DMS153 (cell line): ENCODE data around the gene BRWD1.

Source experiments
- DNase-seq: peaks from one replicate; lab custom pipeline; 2025; lab: John Stamatoyannopoulos, UW

BRWD1 gene

GRCh38 chr21:39327727-39328126 is 14.3 kb upstream of the BRWD1 start:
- DNase-seq: no peak

- DNase-seq: no peak
These were observed 13.3 kb upstream of the BRWD1 start for GRCh38 chr21:39326607-39327307.

- DNase-seq: no peak
These were observed 12.0 kb upstream of the BRWD1 start for GRCh38 chr21:39325458-39325857.

- DNase-seq: no peak
These were observed 8.0 kb upstream of the BRWD1 start for GRCh38 chr21:39321424-39321823.

GRCh38 chr21:39319814-39320332 is 6.4 kb upstream of the BRWD1 start:
- DNase-seq: no peak

DNA sequence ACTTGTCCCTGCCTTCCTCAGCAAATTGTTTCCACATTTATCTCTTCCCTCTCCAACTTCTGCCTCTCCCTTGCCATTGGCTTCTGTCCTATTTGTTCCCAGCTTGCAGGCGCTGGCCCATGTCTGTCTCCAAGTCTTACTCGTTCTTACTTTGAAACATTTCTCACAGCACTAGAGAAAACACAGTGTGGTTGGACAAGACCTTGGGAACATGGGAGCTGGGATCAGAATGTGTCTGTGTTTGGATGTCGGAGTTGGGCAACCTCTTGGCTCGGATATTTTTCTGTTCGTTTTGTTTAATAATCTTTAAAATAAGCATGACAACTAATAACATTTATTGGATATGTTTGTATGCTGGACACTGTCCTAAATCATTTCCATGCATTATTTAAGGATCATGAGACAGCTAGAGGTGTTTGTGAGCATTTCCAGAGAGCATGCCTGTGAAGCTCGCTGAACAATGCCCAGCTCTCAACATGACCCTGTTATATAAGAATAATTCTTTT is 5.9 kb upstream of the BRWD1 start:
- no peak for DNase-seq

GRCh38 chr21:39318091-39318959 is 4.9 kb upstream of the BRWD1 start:
- DNase-seq: no peak

- no peak for DNase-seq
These were observed 4.0 kb upstream of the BRWD1 start for GRCh38 chr21:39317134-39318090.

- DNase-seq: no peak
These were observed 3.3 kb upstream of the BRWD1 start for GRCh38 chr21:39316729-39317128.

GRCh38 chr21:39315603-39316445 is 2.4 kb upstream of the BRWD1 start:
- no peak for DNase-seq

- peak; percentile 6 for DNase-seq
These were observed 953 bp upstream of the BRWD1 start for GRCh38 chr21:39314143-39315027.

DNA sequence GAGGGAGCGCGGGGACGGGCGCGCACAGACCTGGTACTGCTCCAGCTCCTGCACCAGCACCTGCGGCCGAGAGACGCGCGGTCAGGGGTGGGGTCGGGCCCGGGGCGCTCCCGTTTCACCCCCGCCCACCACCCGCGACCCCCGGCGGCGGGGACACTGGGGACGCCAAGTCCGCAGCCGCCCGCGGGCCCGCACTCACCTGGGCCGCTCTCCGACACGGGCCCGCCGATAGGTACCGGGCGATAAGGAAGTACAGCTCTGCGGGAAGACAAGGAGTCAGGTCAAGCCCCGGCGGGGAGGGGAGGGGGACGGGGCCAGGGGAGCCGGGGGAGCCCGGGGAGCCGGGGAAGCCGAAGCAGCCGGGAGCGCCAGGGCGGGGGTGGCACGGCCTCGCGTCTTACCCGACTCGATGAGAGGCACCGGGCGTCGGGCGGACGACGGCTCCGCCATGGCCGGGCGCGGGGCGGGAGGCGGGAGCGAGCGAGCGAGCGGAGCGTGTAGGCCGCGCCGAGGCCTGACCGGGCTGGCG is 326 bp downstream of the BRWD1 start:
- DNase-seq: no peak

DNA sequence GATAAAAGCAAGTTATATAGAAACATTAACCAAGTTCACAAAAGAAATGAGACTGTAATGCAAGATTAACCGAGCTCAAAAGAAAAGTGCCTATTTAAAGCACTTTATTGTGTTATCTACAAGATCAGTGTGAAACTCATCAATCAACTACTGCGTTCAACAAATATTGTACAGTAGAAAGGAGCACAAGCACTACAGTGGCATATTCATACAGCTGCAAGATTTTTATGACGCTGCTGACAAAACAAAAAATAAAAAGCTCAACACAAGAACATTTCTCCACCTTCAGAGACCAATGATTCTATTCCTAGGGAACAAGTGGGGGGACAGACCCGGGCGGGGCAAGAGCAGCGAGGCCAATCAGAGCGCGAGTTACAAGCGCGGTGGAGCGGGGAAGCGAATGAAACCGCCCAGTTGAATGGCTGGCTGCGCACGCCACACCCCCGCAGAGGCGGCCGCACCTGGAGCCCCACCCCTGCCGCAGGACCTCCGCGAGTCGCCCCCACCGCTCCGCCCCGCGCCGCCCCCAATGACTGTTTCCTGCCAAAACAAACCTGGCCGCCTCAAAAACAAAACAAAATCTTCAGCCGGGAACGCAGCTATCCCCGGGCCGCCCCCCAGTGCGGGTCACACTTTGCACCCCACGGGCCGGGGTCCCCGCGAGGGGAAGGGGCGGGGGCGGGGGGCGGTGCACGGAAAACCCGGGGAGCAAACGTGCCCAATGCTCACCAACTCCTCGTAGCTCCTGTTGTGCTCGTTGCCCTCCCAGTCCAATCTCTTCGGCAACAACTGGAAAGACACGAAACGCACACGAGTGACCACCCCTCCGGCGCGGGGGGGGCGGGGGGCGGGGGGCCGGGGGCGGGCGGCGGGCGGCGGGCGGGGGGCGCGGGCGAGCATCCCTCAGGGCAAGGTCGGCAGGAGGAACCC is 1.1 kb downstream of the BRWD1 start:
- DNase-seq: peak; percentile 69

DNA sequence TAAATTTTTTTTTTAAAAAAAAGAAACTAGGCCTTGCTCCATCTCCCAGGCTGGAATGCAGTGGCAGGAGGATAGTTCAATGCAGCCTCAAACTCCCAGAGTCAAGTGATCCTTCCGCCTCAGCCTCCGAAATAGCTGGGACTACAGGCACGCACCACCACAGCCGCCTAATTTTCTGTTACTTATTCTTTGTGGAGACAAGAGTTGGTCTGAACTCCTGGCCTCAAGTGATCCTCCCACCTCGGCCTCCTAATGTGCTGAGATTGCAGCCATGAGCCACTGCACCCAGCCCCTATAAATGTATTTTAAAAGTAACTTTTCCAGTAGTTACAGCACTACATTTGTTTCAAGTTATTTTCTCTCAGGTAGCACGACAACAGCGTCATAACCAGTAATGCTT is 2.3 kb downstream of the BRWD1 start:
- no peak for DNase-seq

- no peak for DNase-seq
These were observed 6.0 kb downstream of the BRWD1 start for GRCh38 chr21:39307466-39307865.

- DNase-seq: no peak
These were observed 12.8 kb downstream of the BRWD1 start for GRCh38 chr21:39300587-39300986.

DNA sequence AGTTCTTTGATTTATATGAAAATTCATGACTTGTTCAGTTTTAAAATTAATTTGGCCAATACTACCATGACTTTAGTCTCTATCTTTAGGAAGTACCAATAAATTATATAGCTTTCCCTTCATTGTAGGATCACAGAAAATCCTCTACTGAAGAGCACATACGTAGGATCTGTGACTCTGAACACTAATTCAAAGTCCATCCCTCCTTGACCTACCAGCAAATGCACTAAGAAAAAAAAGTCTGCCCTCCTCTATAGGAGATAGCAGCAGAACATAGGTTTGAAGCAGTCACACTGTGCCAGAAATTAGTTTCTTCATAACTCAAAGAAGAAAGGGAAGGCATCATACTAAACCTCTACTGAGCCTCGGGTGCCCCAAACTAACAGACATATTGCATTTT is 16.5 kb downstream of the BRWD1 start:
- DNase-seq: no peak

- no peak for DNase-seq
These were observed 24.4 kb downstream of the BRWD1 start for GRCh38 chr21:39288987-39289386.
